Endometrium (tissue), 2 donors: Measurements from ENCODE around the gene NSG1.
"Not testable (repeated sequence)": the region's sequence is repeated elsewhere in the genome, so short reads cannot be mapped to it uniquely, and the experiment has no call there.

Experiments used
- FAIRE-seq: peaks from 2 replicates; lab custom pipeline; 2012; peaks lifted over from hg19 to GRCh38; lab: Jason Lieb, UNC
- donor health status: control.
- donor health status: control.

The NSG1 gene

GRCh38 chr4:4416981-4417380 lies 30.1 kb downstream of the NSG1 start:
- no peak for FAIRE-seq

- no peak for FAIRE-seq
Measured at GRCh38 chr4:4417886-4418285, 31.0 kb downstream of the NSG1 start.

GRCh38 chr4:4418676-4419390 lies 31.9 kb downstream of the NSG1 start:
- FAIRE-seq, result no peak

- no peak for FAIRE-seq
Measured at GRCh38 chr4:4419896-4420295, 33.0 kb downstream of the NSG1 start.

GRCh38 chr4:4420421-4420820 lies 33.5 kb downstream of the NSG1 start:
- FAIRE-seq, result no peak

GRCh38 chr4:4421356-4421755 lies 34.5 kb downstream of the NSG1 start:
- FAIRE-seq, result no peak

GRCh38 chr4:4422117-4422516 lies 35.2 kb downstream of the NSG1 start:
- not testable (repeated sequence) for FAIRE-seq

GRCh38 chr4:4422856-4423499 lies 36.1 kb downstream of the NSG1 start:
- no peak for FAIRE-seq

GRCh38 chr4:4423706-4424498 lies 37.0 kb downstream of the NSG1 start:
- FAIRE-seq, result no peak

GRCh38 chr4:4424499-4425115 lies 37.7 kb downstream of the NSG1 start:
- FAIRE-seq, result no peak

GRCh38 chr4:4425119-4425690 lies 38.3 kb downstream of the NSG1 start:
- FAIRE-seq, result no peak

- FAIRE-seq, result no peak
Measured at GRCh38 chr4:4425696-4426095, 38.8 kb downstream of the NSG1 start.

- FAIRE-seq, result no peak
Measured at GRCh38 chr4:4426511-4427120, 39.7 kb downstream of the NSG1 start.

GRCh38 chr4:4427121-4427870 lies 40.4 kb downstream of the NSG1 start:
- no peak for FAIRE-seq

- no peak for FAIRE-seq
Measured at GRCh38 chr4:4427886-4428285, 41.0 kb downstream of the NSG1 start.

- no peak for FAIRE-seq
Measured at GRCh38 chr4:4428966-4429875, 42.3 kb downstream of the NSG1 start.

- no peak for FAIRE-seq
Measured at GRCh38 chr4:4430492-4431195, 43.7 kb downstream of the NSG1 start.

- FAIRE-seq, result no peak
Measured at GRCh38 chr4:4432341-4433125, 45.6 kb downstream of the NSG1 start.

- FAIRE-seq, result no peak
Measured at GRCh38 chr4:4433941-4434340, 47.0 kb downstream of the NSG1 start.
